GM21367 (cell line): ENCODE measurements around the gene PLA2G2D.

Experiments
- ATAC-seq: cut with Tn5 transposase; IDR thresholded peaks from one replicate; pipeline ENCODE4 v1.9.1; 2021; ENCODE audit not compliant: unreplicated experiment

The PLA2G2D gene

GRCh38 chr1:20119347-20119746, at the start of gene PLA2G2D:
TSS of gene PLA2G2D (minus strand) at chr1:20119536. CDS start at chr1:20119498, 38 bp downstream.
- no peak for ATAC-seq

GRCh38 chr1:20168564-20169491, 49.5 kb upstream of the PLA2G2D start:
- no peak for ATAC-seq

GRCh38 chr1:20167126-20167525, 47.8 kb upstream of the PLA2G2D start:
- no peak for ATAC-seq

GRCh38 chr1:20166051-20166450, 46.7 kb upstream of the PLA2G2D start:
- ATAC-seq: no peak

- ATAC-seq: no peak
These were observed 46.2 kb upstream of the PLA2G2D start for GRCh38 chr1:20165522-20165951.

- ATAC-seq: no peak
These were observed 45.4 kb upstream of the PLA2G2D start for GRCh38 chr1:20164694-20165202.

- ATAC-seq: no peak
These were observed 40.7 kb upstream of the PLA2G2D start for GRCh38 chr1:20160034-20160433.

GRCh38 chr1:20158358-20159070, 39.2 kb upstream of the PLA2G2D start:
- no peak for ATAC-seq

GRCh38 chr1:20154301-20154831, 35.0 kb upstream of the PLA2G2D start:
- ATAC-seq: no peak

GRCh38 chr1:20153000-20153418, 33.7 kb upstream of the PLA2G2D start:
- ATAC-seq: no peak

GRCh38 chr1:20152599-20152930, 33.2 kb upstream of the PLA2G2D start:
- no peak for ATAC-seq

GRCh38 chr1:20151906-20152598, 32.7 kb upstream of the PLA2G2D start:
- ATAC-seq: no peak

- no peak for ATAC-seq
These were observed 31.6 kb upstream of the PLA2G2D start for GRCh38 chr1:20150969-20151368.

GRCh38 chr1:20150326-20150705, 31.0 kb upstream of the PLA2G2D start:
- ATAC-seq: no peak

GRCh38 chr1:20149601-20150325, 30.4 kb upstream of the PLA2G2D start:
- ATAC-seq: no peak

GRCh38 chr1:20148571-20149500, 29.5 kb upstream of the PLA2G2D start:
- no peak for ATAC-seq

GRCh38 chr1:20147846-20148570, 28.7 kb upstream of the PLA2G2D start:
- ATAC-seq: no peak

GRCh38 chr1:20143734-20144565, 24.6 kb upstream of the PLA2G2D start:
- no peak for ATAC-seq
